WI38 (cell line): ENCODE results near the gene LYST.

Source experiments
- H3K4me3 ChIP-seq: 2 replicates; pipeline ENCODE4 v1.5.1; 2011; ENCODE audit warnings: low read depth, mild to moderate bottlenecking, control low read depth, low read length
- CTCF ChIP-seq: IDR thresholded peaks from 2 replicates; pipeline ENCODE4 v1.5.1; 2012; ENCODE audit warnings: low read depth, mild to moderate bottlenecking, control low read depth, low read length

The LYST gene

DNA sequence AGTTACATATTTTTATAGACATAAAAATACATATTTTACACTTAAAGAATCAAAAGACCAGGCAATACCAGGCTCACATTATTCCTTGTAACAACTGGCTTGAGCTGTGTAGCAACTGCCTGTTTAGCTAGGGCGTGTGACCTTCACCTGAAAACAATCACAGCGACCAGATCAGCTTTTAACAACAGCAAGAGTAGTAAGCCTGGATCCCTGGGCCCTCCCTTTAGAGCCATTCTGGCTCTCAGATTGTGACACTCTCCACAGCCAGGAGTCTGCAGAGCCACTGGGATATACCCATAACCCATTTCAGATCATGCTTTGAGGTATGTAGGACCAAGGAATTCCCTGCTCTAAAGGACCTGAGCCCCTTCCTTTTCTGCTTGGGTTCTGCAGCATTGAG is 187.7 kb downstream of the LYST start:
- no peak for TF ChIP-seq CTCF
- H3K4me3 ChIP-seq, result no peak overlapping the region

DNA sequence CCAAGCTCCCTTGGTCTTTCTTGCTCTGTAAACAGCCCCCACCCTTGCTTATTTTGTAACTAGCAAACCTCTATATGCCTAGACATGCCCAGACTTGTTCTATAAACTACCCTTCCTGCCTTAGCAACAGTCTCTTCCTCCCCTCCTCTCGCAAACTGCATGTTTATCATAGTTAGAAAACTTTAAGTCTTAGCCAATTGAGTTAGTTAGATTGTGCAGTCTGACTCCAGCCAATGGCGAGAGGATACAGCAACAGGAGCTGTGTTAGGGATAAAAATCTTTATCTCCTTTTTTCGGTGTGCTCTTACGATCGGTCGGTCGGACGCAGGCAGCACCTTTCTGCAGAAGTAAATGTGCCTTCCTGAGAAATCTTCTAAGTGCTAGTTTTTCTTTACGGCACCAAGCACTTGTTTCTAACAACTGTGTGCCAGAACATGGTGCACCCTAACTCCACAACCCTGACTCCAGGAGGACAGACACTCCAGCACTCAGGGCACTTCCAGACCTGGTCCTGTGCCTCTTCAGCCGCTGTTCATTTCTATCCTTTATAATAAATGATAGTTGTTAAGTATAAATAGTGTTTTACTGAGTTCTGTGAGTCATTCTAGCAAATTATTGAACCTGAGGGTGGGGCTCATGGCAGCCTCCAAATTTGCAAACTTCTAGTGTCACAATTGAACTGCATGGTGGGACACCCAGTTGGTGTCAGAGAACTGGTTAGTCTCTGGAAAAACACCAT is 191.4 kb downstream of the LYST start:
- TF ChIP-seq CTCF, result no peak
- H3K4me3 ChIP-seq, result no peak overlapping the region

DNA sequence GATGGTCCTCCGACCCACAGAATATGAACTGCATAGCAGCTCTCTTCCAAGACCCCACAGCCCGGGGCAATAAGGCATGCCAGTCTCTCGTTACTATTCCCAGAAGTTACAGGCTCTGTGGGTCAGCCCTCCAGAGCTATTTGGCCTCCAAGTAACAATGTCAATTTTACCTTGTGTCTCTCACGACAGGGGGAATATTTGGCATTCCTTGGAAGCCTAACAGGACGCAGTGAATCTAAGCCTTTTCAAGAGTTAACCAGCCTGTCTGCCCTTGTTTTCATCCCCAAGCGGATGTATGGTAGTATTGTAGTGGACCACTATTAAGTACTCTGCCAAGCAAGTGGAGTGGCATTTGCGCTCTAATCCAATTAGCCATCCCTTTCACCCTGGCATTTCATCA is 192.7 kb downstream of the LYST start:
- no peak for TF ChIP-seq CTCF
- H3K4me3 ChIP-seq, result no peak overlapping the region

DNA sequence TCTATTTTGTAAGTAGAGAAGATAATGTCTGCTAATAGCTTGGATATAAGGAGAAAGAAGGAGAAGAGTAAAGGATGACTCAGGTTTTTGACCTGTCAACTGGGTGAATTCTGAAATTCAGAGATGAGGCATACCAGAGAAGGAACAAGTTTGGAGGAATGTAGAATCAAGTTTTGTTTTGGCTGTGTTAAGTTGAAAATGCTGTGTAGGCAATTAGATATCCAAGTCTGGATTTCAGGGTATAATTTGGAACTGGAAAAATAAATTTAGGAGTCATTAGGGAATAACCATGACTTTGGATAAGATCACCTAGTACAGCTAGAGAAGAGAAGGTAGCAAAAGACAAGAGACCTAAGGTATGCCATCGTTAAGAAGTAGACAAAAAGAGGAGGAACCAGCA is 194.7 kb downstream of the LYST start:
- no peak for TF ChIP-seq CTCF
- H3K4me3 ChIP-seq, result no peak overlapping the region

DNA sequence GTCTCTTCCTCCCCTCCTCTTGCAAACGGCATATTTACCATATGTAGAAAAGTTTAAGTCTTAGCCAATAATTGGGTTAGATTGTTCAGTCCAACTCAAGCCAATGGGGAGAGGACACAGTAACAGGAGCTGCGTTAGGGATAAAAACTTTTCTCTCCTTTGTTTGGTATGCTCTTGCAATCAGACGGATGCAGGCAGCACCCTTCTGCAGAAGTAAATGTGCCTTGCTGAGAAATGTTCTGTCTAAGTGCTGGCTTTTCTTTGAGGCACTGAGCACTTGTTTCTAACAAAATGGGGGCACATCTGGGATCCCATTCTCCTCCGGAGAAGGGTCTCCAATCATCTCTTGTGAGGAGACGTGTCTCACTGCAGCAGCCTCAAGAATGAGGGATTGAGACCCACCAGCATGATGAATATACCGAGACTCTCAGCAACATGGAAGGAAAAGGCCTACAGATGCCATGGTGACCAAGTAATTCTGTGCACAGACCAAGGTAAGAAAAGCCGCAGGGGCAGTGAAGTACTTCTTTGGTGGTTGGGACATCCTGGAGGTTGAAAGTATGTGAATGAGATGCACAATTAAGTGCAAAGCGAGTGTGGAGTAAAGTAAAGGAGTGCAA is 196.4 kb downstream of the LYST start:
- no peak overlapping the region for H3K4me3 ChIP-seq
- TF ChIP-seq CTCF, result no peak

GRCh38 chr1:235669277-235669676 is 197.4 kb downstream of the LYST start:
- no peak for TF ChIP-seq CTCF
- H3K4me3 ChIP-seq, result no peak overlapping the region

GRCh38 chr1:235663628-235664027 is 203.1 kb downstream of the LYST start:
- no peak overlapping the region for H3K4me3 ChIP-seq
- no peak for TF ChIP-seq CTCF
